Measurements from ENCODE around the gene CARMIL3.

GRCh38 chr14:24064856-24065255 lies 13.0 kb downstream of the CARMIL3 start:
- TF ChIP-seq EZH2 (IDR thresholded peaks at IDR 0.05; ENCODE audit: low read depth, low read length, severe bottlenecking): no peak
- no peak for TF ChIP-seq ATF3 (IDR thresholded peaks at IDR 0.05; ENCODE audit: insufficient read depth, low read depth, low read length)
- no peak for TF ChIP-seq RAD21 (IDR thresholded peaks at IDR 0.05 in 1 of 2, conservative IDR thresholded peaks at IDR 0.05 in 1 of 2; ENCODE audit: low read depth in 2 of 2, low read length in 2 of 2)
- TF ChIP-seq SAP30 (IDR thresholded peaks at IDR 0.05; ENCODE audit: insufficient read depth, insufficient replicate concordance, low read length): no peak
- TF ChIP-seq POLR2AphosphoS5 (IDR thresholded peaks at IDR 0.05; ENCODE audit: low read depth, low read length): no peak
- TF ChIP-seq CTCF (IDR thresholded peaks at IDR 0.05; ENCODE audit: control extremely low read depth in 1 of 3, insufficient read depth in 1 of 3, low read depth in 1 of 3, low read length in 3 of 3): no peak
- TF ChIP-seq CBX5 (IDR thresholded peaks at IDR 0.05; ENCODE audit: low read depth, low read length): no peak
- no peak for TF ChIP-seq POLR2A (IDR thresholded peaks at IDR 0.05; ENCODE audit: control extremely low read depth in 1 of 2, low read depth in 2 of 2, low read length in 2 of 2)
- TF ChIP-seq JUND (IDR thresholded peaks at IDR 0.05; ENCODE audit: low read length): no peak
- TF ChIP-seq BACH1 (IDR thresholded peaks at IDR 0.05; ENCODE audit: low read length): no peak
- no peak for TF ChIP-seq FOSL1 (IDR thresholded peaks at IDR 0.05; ENCODE audit: insufficient read depth, low read depth, low read length)
- TF ChIP-seq SP2 (IDR thresholded peaks at IDR 0.05; ENCODE audit: low read length): no peak

Measured in H1 (cell line).